GM19328 (cell line): ENCODE measurements around the gene KCNIP2.
A peak's percentile ranks its signal among the peaks of the same experiment; 100 is the strongest.

Experiments used
- ATAC-seq: cut with Tn5 transposase; IDR thresholded peaks from one replicate; pipeline ENCODE4 v1.9.1; 2021; ENCODE audit warnings: mild to moderate bottlenecking, moderate library complexity; ENCODE audit not compliant: unreplicated experiment

KCNIP2 gene

GRCh38 chr10:101851411-101852116, 8.0 kb upstream of the KCNIP2 start:
- ATAC-seq: no peak

- ATAC-seq: no peak
Measured at GRCh38 chr10:101850749-101851148, 7.1 kb upstream of the KCNIP2 start.

DNA sequence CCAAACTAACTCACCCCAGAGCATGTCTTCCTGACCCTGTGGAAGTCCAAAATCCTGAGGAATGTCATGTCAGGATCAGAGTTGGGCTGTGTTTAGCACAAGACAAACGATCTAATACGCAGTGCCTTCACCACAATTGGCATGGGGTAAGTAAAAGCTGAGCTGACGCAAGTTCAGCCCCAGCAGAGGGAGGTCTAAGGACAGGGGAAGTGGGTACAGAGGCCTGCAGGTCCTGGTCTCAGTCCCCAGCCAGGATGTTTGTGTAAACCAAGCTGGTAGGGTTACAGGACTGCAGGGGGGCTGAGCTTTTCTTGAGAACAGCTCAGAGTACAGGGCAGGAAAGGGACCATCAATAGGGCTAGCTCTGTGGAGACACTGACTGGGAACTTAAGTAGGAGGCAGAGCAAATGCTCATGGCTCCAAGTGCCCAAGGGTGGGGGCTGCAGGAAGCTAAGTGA, 5.3 kb upstream of the KCNIP2 start:
- ATAC-seq: no peak

- ATAC-seq: no peak
Measured at GRCh38 chr10:101848408-101848807, 4.8 kb upstream of the KCNIP2 start.

- no peak for ATAC-seq
Measured at GRCh38 chr10:101845893-101846292, 2.3 kb upstream of the KCNIP2 start.

DNA sequence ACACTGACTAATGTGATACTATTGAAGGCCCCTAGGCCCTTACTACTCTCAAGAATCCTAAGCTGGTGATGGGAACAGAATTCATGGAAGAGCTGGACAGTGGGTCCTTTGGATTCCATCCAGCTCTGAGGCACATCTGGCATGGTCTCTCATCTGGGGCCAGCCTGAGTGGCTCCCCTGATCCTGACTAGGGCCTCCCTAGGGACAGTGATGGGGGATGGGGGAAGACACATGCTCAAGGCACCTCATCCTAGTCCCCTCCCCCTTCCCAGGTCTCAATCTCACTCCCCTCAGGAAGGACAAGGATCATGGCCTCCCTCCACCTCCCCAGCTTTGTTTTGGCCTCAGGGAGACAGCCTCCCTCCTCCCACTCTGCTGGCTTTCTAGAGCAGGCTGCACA, 1.8 kb downstream of the KCNIP2 start:
- no peak for ATAC-seq

- ATAC-seq: peak; percentile 39
Measured at GRCh38 chr10:101840741-101841453, 2.7 kb downstream of the KCNIP2 start.

- ATAC-seq: no peak
Measured at GRCh38 chr10:101840102-101840684, 3.4 kb downstream of the KCNIP2 start.

- ATAC-seq: no peak
Measured at GRCh38 chr10:101839416-101840063, 4.1 kb downstream of the KCNIP2 start.

- no peak for ATAC-seq
Measured at GRCh38 chr10:101839002-101839401, 4.6 kb downstream of the KCNIP2 start.

GRCh38 chr10:101838416-101838970, 5.1 kb downstream of the KCNIP2 start:
- ATAC-seq: no peak

- no peak for ATAC-seq
Measured at GRCh38 chr10:101837748-101838147, 5.9 kb downstream of the KCNIP2 start.

- ATAC-seq: no peak
Measured at GRCh38 chr10:101835362-101835761, 8.2 kb downstream of the KCNIP2 start.

DNA sequence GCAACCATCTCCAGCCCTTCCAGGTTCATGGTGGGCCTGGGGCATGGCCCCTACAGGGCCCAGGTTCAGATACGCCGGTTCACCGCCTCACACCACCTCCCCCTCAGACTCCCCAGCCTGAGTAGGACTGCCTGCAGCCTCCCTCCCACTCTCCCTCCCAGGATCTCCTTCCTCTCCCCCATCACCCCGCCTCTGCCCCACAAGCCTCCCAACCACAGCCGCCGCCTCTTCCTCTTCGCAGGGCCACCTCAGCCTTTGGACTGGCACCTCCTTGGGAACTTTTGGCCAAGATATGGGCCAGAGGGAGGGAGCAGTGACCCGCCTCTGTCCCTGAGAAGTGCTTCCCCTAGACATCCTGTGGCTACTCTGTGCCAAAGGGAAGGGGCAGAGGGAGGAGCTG, 9.3 kb downstream of the KCNIP2 start:
- ATAC-seq: no peak

GRCh38 chr10:101833466-101833865, 10.1 kb downstream of the KCNIP2 start:
- no peak for ATAC-seq

GRCh38 chr10:101832325-101832771, 11.3 kb downstream of the KCNIP2 start:
- ATAC-seq: no peak

GRCh38 chr10:101831169-101831811, 12.3 kb downstream of the KCNIP2 start:
- no peak for ATAC-seq

- ATAC-seq: peak; percentile 56
Measured at GRCh38 chr10:101830322-101831168, 13.1 kb downstream of the KCNIP2 start.

GRCh38 chr10:101829561-101830315, 13.9 kb downstream of the KCNIP2 start:
- ATAC-seq: no peak
